Heart right ventricle (tissue), 16 donors: ENCODE data around the gene ZRANB1. TPM values are rescaled to one million over a fixed set of nuclear protein-coding genes. Genes with fewer than 3 reads are reported as not detected.
A peak's percentile ranks its signal among the peaks of the same experiment; 100 is the strongest.

ENCODE experiments used
- ATAC-seq, 8 donors: fragments of 200-7000 bp; cut with Tn5 transposase; one replicate each; pipeline ENCODE4 v1.9.1; 2020; ENCODE audit warnings: mild to moderate bottlenecking in 8 of 8, moderate library complexity in 8 of 8, moderate number of reproducible peaks in 1 of 8
- DNase-seq, 2 donors: peaks; one replicate each; pipeline ENCODE4 v3.0.0-alpha.2; 2020
- H3K27ac ChIP-seq, 10 donors: fragments of 200-600 bp; sonication (generic) in 2 of 10; one replicate each; pipeline versions ENCODE4 v1.5.0 to v1.8.0; 2020 to 2022; ENCODE audit warnings: mild to moderate bottlenecking in 3 of 10
- H3K27me3 ChIP-seq, 7 donors: fragments of 200-600 bp; one replicate each; pipeline ENCODE4 v1.8.0; 2021 to 2022; ENCODE audit warnings: mild to moderate bottlenecking in 2 of 7
- H3K36me3 ChIP-seq, 9 donors: fragments of 200-600 bp; sonication (generic) in 1 of 9; one replicate each; pipeline versions ENCODE4 v1.5.0 to v1.8.0; 2020 to 2022; ENCODE audit warnings: mild to moderate bottlenecking in 2 of 9
- H3K4me1 ChIP-seq, 9 donors: fragments of 200-600 bp; sonication (generic) in 1 of 9; one replicate each; pipeline versions ENCODE4 v1.5.0 to v1.8.0; 2020 to 2022; ENCODE audit warnings: mild to moderate bottlenecking in 4 of 9
- H3K4me3 ChIP-seq, 10 donors: fragments of 200-600 bp; sonication (generic) in 2 of 10; one replicate each; pipeline versions ENCODE4 v1.5.0 to v1.8.0; 2020 to 2022; ENCODE audit warnings: mild to moderate bottlenecking in 7 of 10, moderate library complexity in 2 of 10
- H3K9me3 ChIP-seq, 11 donors: fragments of 200-600 bp in 10 of 11; sonication (generic) in 2 of 11; one replicate each; pipeline versions ENCODE4 v1.5.0 to v1.8.0; 2013 to 2022; ENCODE audit warnings: mild to moderate bottlenecking in 2 of 11, control low read depth in 1 of 11, moderate library complexity in 1 of 11
- CTCF ChIP-seq, 9 donors: fragments of 200-600 bp; sonication (generic) in 2 of 9; IDR thresholded peaks; one replicate each; pipeline versions ENCODE4 v1.5.0 to v1.8.0; 2021 to 2022; ENCODE audit warnings: antibody characterized with exemption in 9 of 9, mild to moderate bottlenecking in 5 of 9, moderate library complexity in 1 of 9
- WGBS, 2 donors: extraction: QIAGEN DNeasy Blood & Tissue Kit; methylation state at CpG; one replicate each; pipeline ENCODE4 v1.1.7; 2013; ENCODE audit warnings: inconsistent platforms in 1 of 2; 5-methylcytosine and 5-hydroxymethylcytosine counted together
- intact Hi-C, 10 donors: fragments of 100-400 bp; cut with DNase I; formaldehyde crosslinking; loops; one replicate each; pipeline versions ENCODE4 v1.11.1 to v1.14.2; 2022
- polyA plus RNA-seq, 2 donors: library from polyadenylated mRNA; stranded (reverse); fragments of 200-250 nt; gene quantifications; one replicate each; pipeline ENCODE4 v1.2.3, GENCODE V29; 2013
- total RNA-seq, 10 donors: library from RNA; stranded (reverse); fragmentation: NEBNext Ultra II Directional in 3 of 10; extraction: Animal tissue kit (Norgen Biotek cat#: 25700) in 3 of 10; gene quantifications; one replicate each; pipeline versions ENCODE4 v1.2.1 to v1.2.4, GENCODE V29; 2021 to 2023
- donor health status: Arrhythmogenic right ventricular cardiomyopathy.
- donor health status: ischemic (EF 13 %, LVEDD 7.1; RV severe dilation, severe dysfunction).
- donor health status: healthy with polysubstance abuse.
- donor health status: DM: no; HTN: yes; CAD: no.
- donor health status: DM: no; HTN: no; CAD: no.
- donor health status: ischemic (EF 25% LVEDD 6.9; RV normal size, moderate dysfunction).
- donor health status: ischemic (EF 25% LVEDD 5.7; RV mildly dilated, moderate dysfunction).
- donor health status: healthy.
- donor health status: DM: yes; HTN: yes; CAD: no.
- donor health status: Ischemic cardiomyopathy.
- donor health status: ischemic (EF 35%, LVEDD 5.7; RV mildly dilated, moderate dysfunction).
- donor health status: nonischemic (EF 11% LVEDD 7.7; RV severe dilation, severe dysfunction).
- donor health status: DM: yes; HTN: yes; CAD: no.
- donor health status: PGD.
- donor health status: ischemic (EF 29% LVEDD 5.4; RV normal size, mild dysfunction).
- donor health status: nonischemic (EF 23%, LVEDD 6.1; RV moderate dilation, normal function).

Gene ZRANB1
- total and polyA plus RNA-seq, 12 donors = 13.0 to 33.2 (median 27.5) TPM

GRCh38 chr10:125002047-125002422 is 60.1 kb downstream of the ZRANB1 start:
- intact Hi-C loops = loop anchor here in 4 of 10 donors (5.0 to 10.0 kb wide), 3 partner anchors 35 to 153 kb away; no protein-coding TSS in a partner anchor
- ATAC-seq (no peak), DNase-seq (no peak)
- Histone ChIP-seq H3K27me3 (no peaks in the 10 kb centered on the region), H3K9me3 (no peaks in the 10 kb centered on the region), H3K4me3 (no peak overlapping the region), H3K27ac (peak overlapping the region in 6 of 10 donors; percentile 59 to 81 (median 76)), H3K4me1 (peaks cover 36 to 67% (median 49%) of the 10 kb centered on the region in 9 donors), H3K36me3 (peaks cover 0 to 88% (median 9%) of the 10 kb centered on the region in 9 donors)
- no peak for TF ChIP-seq CTCF (IDR thresholded peaks at IDR 0.05)
- 50 to 59% methylated on average over 12 of the region's 12 CpGs for WGBS, 2 donors

GRCh38 chr10:125002423-125003145 is 60.7 kb downstream of the ZRANB1 start:
- no peak overlapping the region for H3K4me3 ChIP-seq
- intact Hi-C loops = loop anchor here in 4 of 10 donors (5.0 to 10.0 kb wide), 3 partner anchors 35 to 152 kb away; no protein-coding TSS in a partner anchor
- peak overlapping the region in 5 of 10 donors; percentile 7 to 81 (median 73) for H3K27ac ChIP-seq
- 76 to 80% methylated on average over 28 of the region's 28 CpGs for WGBS, 2 donors
- DNase-seq (peak in 1 of 2 donors; percentile 13), ATAC-seq (no peak)
- peaks cover 0 to 82% (median 4%) of the 10 kb centered on the region in 9 donors for H3K36me3 ChIP-seq
- no peaks in the 10 kb centered on the region for H3K27me3 ChIP-seq
- H3K4me1 ChIP-seq = peaks cover 36 to 72% (median 54%) of the 10 kb centered on the region in 9 donors
- no peak for TF ChIP-seq CTCF (IDR thresholded peaks at IDR 0.05)
- H3K9me3 ChIP-seq = no peaks in the 10 kb centered on the region

- peaks cover 36 to 77% (median 56%) of the 10 kb centered on the region in 9 donors for H3K4me1 ChIP-seq
- peak in 2 of 9 donors; percentile 7 to 20 for TF ChIP-seq CTCF (IDR thresholded peaks at IDR 0.05)
- H3K27ac ChIP-seq = no peak overlapping the region
- WGBS, 2 donors = 90 to 95% methylated on average over 34 of the region's 34 CpGs
- H3K4me3 ChIP-seq = no peak overlapping the region
- no peaks in the 10 kb centered on the region for H3K27me3 ChIP-seq
- DNase-seq = peak in 1 of 2 donors; percentile 3
- peaks cover 0 to 79% (median 4%) of the 10 kb centered on the region in 9 donors for H3K36me3 ChIP-seq
- no peaks in the 10 kb centered on the region for H3K9me3 ChIP-seq
- intact Hi-C loops = loop anchor here in 4 of 10 donors (5.0 to 10.0 kb wide), 3 partner anchors 34 to 151 kb away; no protein-coding TSS in a partner anchor
- ATAC-seq = no peak
Measured at GRCh38 chr10:125003146-125003900, 61.4 kb downstream of the ZRANB1 start.

- Histone ChIP-seq H3K9me3 (no peaks in the 10 kb centered on the region), H3K27me3 (no peaks in the 10 kb centered on the region), H3K36me3 (peaks cover 0 to 77% (median 4%) of the 10 kb centered on the region in 9 donors), H3K4me3 (no peak overlapping the region), H3K27ac (no peak overlapping the region), H3K4me1 (peaks cover 31 to 70% (median 51%) of the 10 kb centered on the region in 9 donors)
- WGBS, 2 donors = 93 to 97% methylated on average over 14 of the region's 14 CpGs
- no peak for TF ChIP-seq CTCF (IDR thresholded peaks at IDR 0.05)
- DNase-seq = peak in 1 of 2 donors; percentile 3
- ATAC-seq = no peak
- intact Hi-C loops = loop anchor here in 4 of 10 donors (5.0 to 10.0 kb wide), 3 partner anchors 33 to 151 kb away; no protein-coding TSS in a partner anchor
Measured at GRCh38 chr10:125003901-125004467, 62.1 kb downstream of the ZRANB1 start.
